AG10803 (cell line): ENCODE data around the gene ZDHHC9.

Experiments
- DNase-seq: peaks from one replicate; pipeline ENCODE4 v3.0.0; 2010; ENCODE audit warnings: low read depth
- H3K4me3 ChIP-seq: 2 replicates; pipeline ENCODE4 v1.5.1; 2011; ENCODE audit warnings: mild to moderate bottlenecking, low read length, control low read depth
- TF ChIP-seq, protein P1 (sequence below): conservative IDR thresholded peaks from 2 replicates; pipeline ENCODE4 v1.5.1; 2011; ENCODE audit warnings: mild to moderate bottlenecking, low read length, control low read depth, inconsistent platforms

The ZDHHC9 gene

GRCh38 chrX:129773649-129774458 is 69.8 kb downstream of the ZDHHC9 start:
- DNase-seq = no peak
- TF ChIP-seq, protein P1, sequence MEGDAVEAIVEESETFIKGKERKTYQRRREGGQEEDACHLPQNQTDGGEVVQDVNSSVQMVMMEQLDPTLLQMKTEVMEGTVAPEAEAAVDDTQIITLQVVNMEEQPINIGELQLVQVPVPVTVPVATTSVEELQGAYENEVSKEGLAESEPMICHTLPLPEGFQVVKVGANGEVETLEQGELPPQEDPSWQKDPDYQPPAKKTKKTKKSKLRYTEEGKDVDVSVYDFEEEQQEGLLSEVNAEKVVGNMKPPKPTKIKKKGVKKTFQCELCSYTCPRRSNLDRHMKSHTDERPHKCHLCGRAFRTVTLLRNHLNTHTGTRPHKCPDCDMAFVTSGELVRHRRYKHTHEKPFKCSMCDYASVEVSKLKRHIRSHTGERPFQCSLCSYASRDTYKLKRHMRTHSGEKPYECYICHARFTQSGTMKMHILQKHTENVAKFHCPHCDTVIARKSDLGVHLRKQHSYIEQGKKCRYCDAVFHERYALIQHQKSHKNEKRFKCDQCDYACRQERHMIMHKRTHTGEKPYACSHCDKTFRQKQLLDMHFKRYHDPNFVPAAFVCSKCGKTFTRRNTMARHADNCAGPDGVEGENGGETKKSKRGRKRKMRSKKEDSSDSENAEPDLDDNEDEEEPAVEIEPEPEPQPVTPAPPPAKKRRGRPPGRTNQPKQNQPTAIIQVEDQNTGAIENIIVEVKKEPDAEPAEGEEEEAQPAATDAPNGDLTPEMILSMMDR = no peak
- H3K4me3 ChIP-seq = no peak overlapping the region

- H3K4me3 ChIP-seq = no peak overlapping the region
- DNase-seq = no peak
- TF ChIP-seq, protein P1 = no peak
Observed at GRCh38 chrX:129772796-129773431, 70.8 kb downstream of the ZDHHC9 start.

GRCh38 chrX:129771266-129771995 is 72.3 kb downstream of the ZDHHC9 start:
- no peak overlapping the region for H3K4me3 ChIP-seq
- TF ChIP-seq, protein P1 = no peak
- no peak for DNase-seq

DNA sequence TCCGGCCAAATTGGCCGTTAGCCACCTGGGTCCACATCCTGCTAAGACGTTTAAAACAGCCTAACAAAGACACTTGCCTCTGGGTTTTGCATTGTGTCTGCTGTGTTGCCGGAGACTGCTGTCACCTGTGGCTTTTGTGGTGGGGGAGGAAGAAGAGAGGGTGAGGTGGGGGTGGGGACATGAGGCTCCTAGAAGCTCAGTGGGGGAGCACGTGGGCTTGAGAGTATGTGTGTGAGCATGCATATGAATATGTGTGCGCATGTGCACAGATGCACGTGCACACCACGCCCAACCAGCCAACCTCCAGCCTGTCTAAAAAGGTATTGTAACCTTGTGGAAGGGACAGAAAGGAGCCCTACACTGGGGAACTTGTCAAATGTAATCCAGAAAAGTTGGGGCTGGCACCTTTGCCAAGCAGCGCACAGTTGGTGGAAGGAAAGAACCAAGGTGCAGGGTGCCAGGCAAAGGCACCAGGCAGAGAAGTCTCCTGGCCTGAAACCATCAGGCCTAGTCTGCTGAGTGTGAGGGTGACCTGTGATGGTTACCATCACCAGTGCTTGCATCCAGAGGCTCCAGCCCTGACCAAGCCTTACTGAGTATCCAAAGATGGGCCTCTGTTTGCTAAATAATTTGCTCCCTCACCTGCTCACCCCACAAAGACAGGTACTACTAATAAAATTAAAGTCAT is 74.1 kb downstream of the ZDHHC9 start:
- DNase-seq = no peak
- H3K4me3 ChIP-seq = no peak overlapping the region
- TF ChIP-seq, protein P1 = no peak

- H3K4me3 ChIP-seq = no peak overlapping the region
- TF ChIP-seq, protein P1 = no peak
- DNase-seq = peak; percentile 12
Observed at GRCh38 chrX:129768586-129769466, 74.9 kb downstream of the ZDHHC9 start.

- H3K4me3 ChIP-seq = no peak overlapping the region
- TF ChIP-seq, protein P1 = no peak
- no peak for DNase-seq
Observed at GRCh38 chrX:129768186-129768585, 75.5 kb downstream of the ZDHHC9 start.
